T47D (cell line): Measurements from ENCODE around the gene FBL.
A peak's percentile ranks its signal among the peaks of the same experiment; 100 is the strongest.
"Not testable (repeated sequence)": the region's sequence is repeated elsewhere in the genome, so short reads cannot be mapped to it uniquely, and the experiment has no call there.

ENCODE experiments used
- DNase-seq, 2 experiments: peaks; one replicate each; pipeline versions ENCODE4 v3.0.0 to v3.0.0-alpha.2; 2011 to 2012; ENCODE audit warnings: low read depth in 1 of 2, low spot score in 1 of 2
- JUND ChIP-seq: IDR thresholded peaks from 2 replicates; pipeline ENCODE4 v1.6.1; 2012; ENCODE audit warnings: low read depth
- in situ Hi-C: cut with HindIII; loops from 2 replicates; pipeline ENCODE4 v1.10.0; 2016; ENCODE audit warnings: low sequenced_read_pairs, low pct_unique_long_range_greater_than_20kb

The FBL gene

DNA sequence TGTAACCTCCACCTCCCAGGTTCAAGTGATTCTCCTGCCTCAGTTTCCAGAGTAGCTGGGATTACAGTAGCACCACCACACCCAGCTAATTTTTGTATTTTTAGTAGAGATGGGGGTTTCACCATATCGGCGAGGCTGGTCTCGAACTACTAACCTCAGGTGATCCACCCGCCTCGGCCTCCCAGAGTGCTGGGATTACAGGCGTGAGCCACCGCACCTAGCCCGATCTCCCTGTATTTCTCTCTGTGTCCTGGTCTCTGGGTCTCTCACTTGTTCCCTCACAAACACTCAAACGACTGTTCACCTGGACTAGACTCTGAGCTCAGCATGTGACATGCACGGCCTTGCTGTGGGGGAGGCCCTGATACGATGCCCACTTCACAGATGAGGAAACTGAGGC, 32.7 kb upstream of the FBL start:
- in situ Hi-C loops = not testable (repeated sequence)

DNA sequence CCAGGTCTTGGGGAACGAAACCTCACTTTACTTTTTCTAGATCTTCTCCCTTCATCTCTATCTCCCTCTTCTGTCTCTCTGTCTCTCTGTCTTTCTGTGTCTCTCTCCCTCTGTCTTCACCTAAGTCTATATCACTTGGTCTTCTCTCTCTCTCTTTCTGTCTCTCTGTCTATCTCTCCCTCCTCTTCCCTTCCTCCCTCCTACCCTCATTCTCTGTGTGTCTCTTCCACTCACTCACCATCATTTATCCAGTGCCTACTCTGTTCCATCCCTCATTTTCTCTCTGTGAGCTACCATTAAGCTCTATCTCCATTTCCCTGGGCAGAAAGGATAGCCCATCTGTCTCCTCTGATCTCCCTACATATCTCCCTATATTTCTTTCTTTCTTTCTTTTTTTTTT, 32.2 kb upstream of the FBL start:
- TF ChIP-seq JUND = no peak
- no peak for DNase-seq
- in situ Hi-C loops = no loop called here

More for the DNA sequence above, 32.7 kb upstream of the FBL start:
- not testable (repeated sequence) for DNase-seq

DNA sequence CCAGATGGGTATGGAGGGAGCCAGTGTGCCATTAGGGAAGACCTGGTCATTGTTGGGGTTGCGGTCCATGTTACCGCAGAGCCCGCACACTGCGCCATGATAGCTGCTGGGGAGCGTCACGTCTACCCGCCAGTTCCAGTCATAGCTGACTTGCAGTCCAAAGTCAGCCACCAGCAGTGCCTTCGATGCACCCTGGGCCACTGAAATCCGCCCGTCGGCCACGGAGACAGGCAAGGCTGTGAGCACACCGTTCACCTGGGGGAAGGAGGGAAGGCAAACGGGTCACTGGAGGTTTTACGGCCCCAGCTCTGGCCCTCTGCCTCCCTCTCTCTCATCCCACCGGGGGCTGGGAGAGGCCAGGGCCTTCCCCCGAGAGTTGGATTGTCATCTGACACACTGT, 31.8 kb upstream of the FBL start:
- in situ Hi-C loops, DNase-seq: not testable (repeated sequence)

DNA sequence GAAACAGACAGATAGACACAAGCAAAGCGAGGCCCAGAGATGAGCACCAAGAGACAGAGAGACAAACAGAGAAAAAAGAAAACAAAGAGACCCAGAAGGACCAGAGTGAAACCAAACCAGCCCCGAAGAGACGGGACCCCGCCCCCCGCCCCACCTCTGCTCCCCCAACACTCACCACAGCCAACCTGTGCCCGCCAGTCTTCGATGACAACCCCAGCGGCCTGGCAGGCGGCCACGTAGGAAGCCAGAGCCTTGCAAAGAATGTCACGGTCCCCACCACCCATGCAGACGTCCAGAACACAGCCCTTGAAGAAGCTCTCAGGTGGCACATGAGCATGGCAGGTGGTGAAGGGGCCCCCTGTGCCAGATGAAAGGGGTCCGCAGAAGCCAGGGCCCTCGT, 31.3 kb upstream of the FBL start:
- DNase-seq, in situ Hi-C loops: not testable (repeated sequence)

DNA sequence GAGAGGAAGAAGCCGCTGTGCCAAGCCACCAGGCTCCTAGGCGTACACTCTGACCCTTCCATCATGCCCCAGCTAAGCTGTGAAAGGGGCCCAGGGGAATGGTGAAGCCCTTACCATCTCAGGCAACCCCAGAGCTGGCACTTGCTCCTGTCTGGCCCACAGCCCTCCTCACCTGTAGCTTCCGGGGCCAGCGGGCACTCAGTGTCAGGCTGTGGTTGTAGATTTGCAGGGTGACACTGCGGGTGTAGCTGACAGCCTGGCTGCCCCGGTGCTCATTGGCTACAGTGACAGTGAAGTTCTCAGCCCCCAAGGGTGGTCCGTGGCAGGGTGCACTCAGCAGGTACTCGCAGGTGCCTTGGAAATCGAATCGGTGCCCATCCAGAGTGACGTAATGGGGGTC, 30.3 kb upstream of the FBL start:
- not testable (repeated sequence) for DNase-seq

DNA sequence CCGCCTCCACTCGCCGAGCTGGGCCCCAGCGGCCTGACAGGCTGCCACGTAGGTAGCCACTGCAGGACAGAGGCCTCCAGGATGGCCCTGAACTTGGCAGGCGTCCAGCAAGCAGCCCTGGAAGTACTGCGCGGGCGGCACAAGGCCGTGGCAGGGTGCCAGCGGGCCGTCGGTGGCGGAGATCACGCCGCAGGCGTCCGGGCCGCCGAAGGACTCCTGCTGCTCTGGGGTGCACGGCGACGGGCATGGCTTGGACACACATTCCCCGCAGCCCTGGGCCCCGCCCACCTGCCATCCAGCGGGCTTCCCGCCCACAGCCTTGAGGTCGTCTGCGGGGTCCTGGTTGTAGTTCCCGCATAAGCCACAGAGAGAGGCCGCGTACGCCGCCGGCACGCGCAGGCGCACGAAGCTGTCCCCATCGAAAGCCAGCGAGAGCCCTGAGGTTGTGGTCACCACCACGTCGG, 29.3 kb upstream of the FBL start:
- DNase-seq, in situ Hi-C loops: not testable (repeated sequence)

More for the DNA sequence above, 30.3 kb upstream of the FBL start:
- in situ Hi-C loops = not testable (repeated sequence)

DNA sequence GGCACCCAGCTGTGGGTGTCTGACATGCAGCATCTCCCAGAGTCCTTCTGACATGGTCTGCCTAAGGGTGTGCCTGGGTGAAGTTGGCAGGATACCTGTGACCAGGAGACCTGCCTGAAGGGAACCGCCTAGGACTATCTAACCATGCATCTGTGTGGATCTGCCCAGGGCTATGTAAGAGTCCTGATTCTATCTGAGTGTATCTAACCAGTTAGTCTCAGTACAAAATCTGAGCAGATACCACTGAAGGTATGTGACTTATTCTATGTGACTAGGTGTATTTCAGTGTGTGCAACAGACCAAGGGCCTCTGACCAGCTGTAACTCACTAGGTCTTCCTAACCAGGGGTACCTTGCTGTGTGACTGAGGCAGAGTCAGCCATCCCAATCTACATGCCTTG, 28.2 kb upstream of the FBL start:
- in situ Hi-C loops = no loop called here
- peak in 1 of 2 experiments; percentile 5 for DNase-seq
- TF ChIP-seq JUND = no peak

DNA sequence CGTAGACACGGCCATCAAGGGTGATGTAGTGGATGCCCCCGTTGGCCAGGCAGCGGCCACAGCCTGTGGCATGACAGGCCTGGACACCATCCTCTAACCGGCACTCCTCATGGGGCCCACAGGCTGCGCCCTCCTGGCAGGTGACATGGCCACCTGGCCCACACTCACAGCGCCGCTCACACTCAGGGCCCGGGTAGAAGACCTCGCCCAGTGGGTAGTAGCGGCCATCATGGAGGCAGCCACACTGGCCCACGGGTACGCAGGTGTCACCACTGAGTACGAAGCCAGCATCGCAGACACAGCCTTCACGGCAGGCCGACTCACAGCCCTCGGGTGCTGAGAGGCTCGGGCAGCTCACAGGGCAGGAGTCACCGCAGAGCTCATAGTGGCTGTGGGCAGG, 27.2 kb upstream of the FBL start:
- TF ChIP-seq JUND = no peak
- in situ Hi-C loops = no loop called here

DNA sequence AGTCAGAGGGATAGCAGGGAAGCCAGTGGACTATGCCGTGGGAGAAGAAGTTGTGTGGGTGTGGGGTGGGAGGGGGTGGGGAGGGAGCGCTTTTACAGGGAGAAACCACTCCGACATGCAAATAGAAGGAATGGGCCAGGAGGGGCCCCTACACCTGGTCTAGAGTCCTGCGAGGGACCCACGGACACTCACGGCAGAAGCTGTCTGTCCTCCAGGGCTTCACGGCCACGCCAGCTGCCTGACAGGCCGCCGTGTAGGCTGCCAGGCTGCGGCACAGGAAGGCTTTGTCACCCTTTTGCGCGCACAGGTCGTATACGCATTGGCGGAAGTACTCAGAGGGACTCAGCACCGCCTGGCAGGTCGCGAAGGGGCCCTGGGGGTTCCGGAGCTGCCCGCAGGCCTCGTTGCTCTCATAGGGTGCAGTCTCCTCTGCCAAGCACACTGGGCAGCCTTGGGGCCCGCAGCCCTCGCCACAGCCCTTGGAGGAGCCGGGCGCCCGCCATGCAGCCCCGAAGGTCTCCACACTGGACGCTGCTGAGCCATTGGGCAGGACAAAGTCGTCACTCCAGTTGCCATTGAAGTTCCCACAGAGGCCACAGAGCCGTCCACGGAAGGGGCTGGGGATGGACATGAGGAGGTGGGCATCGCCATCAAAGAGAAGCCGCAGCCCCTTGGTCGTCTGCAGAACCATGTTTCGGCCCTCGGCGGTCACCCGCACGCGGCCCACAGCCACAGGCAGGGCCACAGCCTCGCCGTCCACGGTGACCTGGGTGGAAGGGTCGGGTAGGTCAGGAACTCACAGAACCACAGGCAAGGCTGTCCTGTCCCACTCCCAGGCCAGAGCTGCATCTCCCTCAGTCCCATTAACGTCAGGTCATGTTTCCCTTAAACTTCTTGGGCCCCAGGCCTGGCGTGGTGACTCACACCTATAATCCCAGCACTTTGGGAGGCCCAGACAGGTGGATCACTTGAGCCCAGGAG, 26.0 kb upstream of the FBL start:
- TF ChIP-seq JUND = no peak
- DNase-seq = no peak
- in situ Hi-C loops = no loop called here

More for the DNA sequence above, 27.2 kb upstream of the FBL start:
- DNase-seq = no peak

DNA sequence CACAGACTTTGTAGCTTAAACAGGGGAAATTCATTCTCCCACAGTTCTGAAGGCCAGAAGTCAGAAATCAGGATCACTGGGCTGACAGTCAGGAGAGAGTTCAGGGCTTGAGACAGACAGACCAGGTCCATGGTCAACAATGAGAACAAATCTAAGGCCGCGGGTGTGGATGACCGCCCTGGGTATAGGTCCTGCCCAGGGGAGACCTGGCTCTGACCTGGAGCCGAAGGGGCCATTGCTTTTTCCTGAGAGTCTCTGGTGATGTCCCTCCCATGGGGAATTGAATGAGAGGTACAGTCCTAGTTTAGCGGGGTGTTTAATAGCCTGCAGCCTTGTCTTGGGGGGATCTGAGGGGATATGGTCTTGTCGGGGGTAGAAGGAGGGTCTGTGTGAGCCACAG, 25.2 kb upstream of the FBL start:
- no peak for TF ChIP-seq JUND
- DNase-seq = no peak
- in situ Hi-C loops = no loop called here

DNA sequence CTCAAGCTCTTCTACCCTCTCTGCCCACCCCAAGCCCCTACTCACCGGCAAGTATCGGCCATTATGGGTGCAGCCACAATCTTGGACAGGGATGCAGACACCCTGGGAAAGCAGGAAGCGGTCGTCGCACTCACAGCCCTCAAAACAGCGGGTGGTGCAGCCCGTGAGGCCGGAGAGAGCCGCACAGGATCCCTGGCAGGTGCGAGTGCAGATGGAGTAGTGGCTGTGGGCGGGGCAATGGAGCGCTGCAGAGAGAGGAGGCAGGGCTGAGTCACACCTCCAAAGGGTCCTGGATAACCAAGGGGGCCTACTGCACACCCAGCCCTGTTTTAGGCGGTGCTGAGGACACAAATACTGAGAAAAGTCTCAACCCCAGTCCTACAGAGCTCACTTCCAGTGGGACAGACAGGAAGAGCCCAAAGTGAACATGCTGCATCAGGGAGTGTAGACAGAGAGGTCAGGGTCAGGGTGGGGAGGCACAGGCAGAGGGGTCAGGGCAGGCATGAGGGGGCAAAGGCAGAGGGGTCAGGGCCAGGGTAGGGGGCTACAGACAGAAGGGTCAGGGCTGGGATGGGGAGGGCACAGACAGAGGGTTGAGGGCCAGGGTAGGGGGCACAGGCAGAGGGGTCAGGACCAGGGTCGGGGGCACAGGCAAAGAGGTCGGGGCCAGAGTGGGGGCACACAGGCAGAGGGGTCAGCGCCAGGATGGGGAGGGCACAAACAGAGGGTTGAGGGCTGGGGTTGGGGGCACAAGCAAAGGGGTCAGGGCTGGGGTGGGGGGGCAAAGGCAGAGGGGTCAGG, 24.2 kb upstream of the FBL start:
- TF ChIP-seq JUND = no peak
- no peak for DNase-seq
- in situ Hi-C loops = no loop called here

DNA sequence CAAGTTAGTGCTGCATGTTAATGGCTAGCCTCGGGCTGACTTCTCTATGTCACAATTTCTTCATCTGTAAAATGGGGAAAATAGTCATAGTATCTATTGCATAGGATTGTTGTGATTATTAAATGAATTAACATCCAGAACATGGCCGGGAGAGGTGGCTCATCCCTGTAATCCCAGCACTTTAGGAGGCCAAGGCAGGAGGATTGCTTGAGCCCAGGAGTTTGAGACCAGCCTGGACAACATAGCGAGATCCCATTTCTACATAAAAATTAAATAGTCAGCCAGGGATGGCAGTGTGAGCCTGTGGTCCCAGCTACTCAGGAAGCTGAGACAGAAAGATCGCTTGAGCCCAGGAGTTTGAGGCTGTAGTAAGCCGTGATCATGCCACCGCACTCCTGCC, 21.8 kb upstream of the FBL start:
- no peak for DNase-seq
- in situ Hi-C loops = no loop called here
- TF ChIP-seq JUND = no peak

DNA sequence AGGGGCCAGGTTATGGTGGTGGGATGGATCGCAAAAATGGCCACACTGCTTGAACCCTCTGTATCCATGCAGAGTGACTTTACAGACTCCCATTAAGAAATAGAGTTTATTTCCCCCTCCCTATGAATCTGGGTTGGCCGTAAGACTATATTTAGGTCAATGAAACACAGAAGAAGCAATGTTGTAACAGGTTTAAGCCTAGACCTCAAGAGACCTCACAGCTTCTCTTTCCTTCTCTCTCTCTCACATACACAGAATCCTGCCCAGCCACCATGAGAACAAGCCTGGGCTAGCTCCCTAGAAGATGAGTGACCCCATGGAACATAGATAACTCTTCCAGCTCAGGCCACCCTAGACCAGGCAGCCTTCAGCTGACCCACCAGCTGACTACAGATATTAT, 21.0 kb upstream of the FBL start:
- in situ Hi-C loops = no loop called here
- TF ChIP-seq JUND = no peak
- DNase-seq = no peak
